Brain microvascular endothelial cell (primary cell): ENCODE data around the gene PALM.

ENCODE experiments used
- DNase-seq: peaks from one replicate; pipeline ENCODE4 v3.0.0-alpha.2; 2020
- H3K27ac ChIP-seq: fragments of 250-450 bp; sonication (Bioruptor Pico); 2 replicates; pipeline ENCODE4 v1.5.1; 2020; ENCODE audit warnings: mild to moderate bottlenecking, moderate library complexity
- H3K27me3 ChIP-seq: fragments of 250-450 bp; sonication (Bioruptor Pico); replicated peaks from 2 replicates; pipeline ENCODE4 v1.5.1; 2020; ENCODE audit warnings: mild to moderate bottlenecking
- H3K36me3 ChIP-seq: fragments of 250-450 bp; sonication (Bioruptor Pico); replicated peaks from 2 replicates; pipeline ENCODE4 v1.5.1; 2020; ENCODE audit warnings: mild to moderate bottlenecking
- H3K4me3 ChIP-seq: 2 replicates; pipeline ENCODE4 v1.5.1; 2011; ENCODE audit warnings: low read depth, mild to moderate bottlenecking, control low read depth, low read length, moderate library complexity
- CTCF ChIP-seq: IDR thresholded peaks from 2 replicates; pipeline ENCODE4 v1.5.1; 2011; ENCODE audit warnings: low read depth, mild to moderate bottlenecking, moderate library complexity, low read length, control low read depth, inconsistent platforms; ENCODE audit errors: missing control alignments
- in situ Hi-C: cut with HindIII; loops from 2 replicates; pipeline ENCODE4 v1.10.0; 2017; ENCODE audit warnings: low sequenced_read_pairs, low pct_ligation_motif_present

The PALM gene

DNA sequence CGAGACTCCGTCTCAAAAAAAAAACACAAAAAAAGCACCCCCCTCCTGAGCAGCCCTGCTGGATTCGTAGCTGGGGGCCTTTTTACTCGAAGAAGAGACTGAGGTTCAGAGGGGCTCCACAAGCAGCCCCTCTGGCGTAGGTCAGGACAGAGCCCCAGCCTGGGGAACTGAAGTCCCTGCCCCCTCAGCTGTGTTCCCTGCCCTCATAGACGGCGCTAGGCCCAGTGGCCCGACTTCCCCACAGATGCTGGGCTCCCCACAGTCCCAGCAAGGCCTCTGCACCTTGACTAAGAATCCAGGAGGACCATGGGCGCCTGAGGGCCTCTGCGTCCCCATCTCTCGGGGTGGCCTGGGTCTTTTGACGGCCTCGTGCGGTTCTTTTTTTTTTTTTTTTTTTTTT, 41.1 kb downstream of the PALM start:
- TF ChIP-seq CTCF: no peak
- no peaks in the 10 kb centered on the region for H3K27me3 ChIP-seq
- in situ Hi-C loops: no loop called here
- no peak overlapping the region for H3K27ac ChIP-seq
- DNase-seq: no peak
- H3K36me3 ChIP-seq: no peaks in the 10 kb centered on the region
- no peak overlapping the region for H3K4me3 ChIP-seq

DNA sequence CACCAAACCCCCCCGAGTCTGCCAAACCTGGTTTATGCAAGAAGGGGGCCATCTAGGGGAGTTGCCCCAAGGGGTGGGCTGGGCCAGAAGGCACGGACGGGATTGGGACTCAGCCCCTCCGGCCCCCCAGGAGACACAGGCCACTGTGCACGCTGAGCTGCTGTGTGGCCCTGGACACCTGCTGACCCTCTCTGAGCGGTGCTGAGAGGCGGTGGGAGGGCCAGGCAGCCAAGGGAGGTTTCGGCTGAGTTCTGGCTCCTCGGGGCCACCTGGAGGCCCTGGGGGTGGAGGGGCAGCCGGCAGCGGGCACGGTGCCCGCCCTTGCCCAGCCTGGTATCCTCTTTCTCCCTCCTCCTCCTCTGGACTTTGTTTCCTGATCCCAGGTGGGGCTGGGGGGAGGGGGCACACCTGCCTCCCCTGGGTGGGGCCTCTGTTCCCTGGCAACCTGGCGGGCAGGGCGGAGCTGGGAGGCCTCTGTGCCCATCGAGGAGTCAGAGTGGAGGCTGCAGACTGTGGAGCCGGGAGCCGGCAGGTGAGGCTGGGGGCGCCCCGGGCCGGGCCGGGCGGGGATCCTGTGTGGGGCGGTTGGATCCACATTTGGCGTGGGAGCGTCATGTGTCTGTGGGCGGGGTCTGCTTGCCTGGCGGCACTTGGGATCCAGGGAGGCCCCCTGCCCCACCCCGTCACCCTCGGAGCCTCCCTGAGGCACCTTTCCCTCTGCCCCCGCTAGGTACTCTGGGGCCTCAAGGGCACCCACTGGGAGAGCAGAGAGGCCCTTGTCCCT, 42.1 kb downstream of the PALM start, which contains the start of gene MISP:
Gene MISP (plus strand): TSS at position 473 of the 784 bp plus-strand sequence. CDS start 5,835 bp downstream, outside the sequence.
- in situ Hi-C loops: no loop called here
- Histone ChIP-seq H3K36me3 (no peaks in the 10 kb centered on the region), H3K4me3 (no peak within 1 kb of the TSS), H3K27me3 (no peaks in the 10 kb centered on the region), H3K27ac (peak within 1 kb of the TSS; percentile 97)
- no peak for DNase-seq
- TF ChIP-seq CTCF: no peak

- TF ChIP-seq CTCF: no peak
- Histone ChIP-seq H3K27ac (peak overlapping the region; percentile 97), H3K27me3 (no peaks in the 10 kb centered on the region), H3K4me3 (no peak overlapping the region), H3K36me3 (no peaks in the 10 kb centered on the region)
- peak; percentile 85 for DNase-seq
- in situ Hi-C loops: no loop called here
These were observed 43.0 kb downstream of the PALM start for GRCh38 chr19:751501-752341.

GRCh38 chr19:752652-753517, 44.1 kb downstream of the PALM start:
- in situ Hi-C loops: no loop called here
- Histone ChIP-seq H3K4me3 (no peak overlapping the region), H3K36me3 (no peaks in the 10 kb centered on the region), H3K27me3 (no peaks in the 10 kb centered on the region), H3K27ac (peak overlapping the region; percentile 97)
- peak; percentile 84 for DNase-seq
- no peak for TF ChIP-seq CTCF

GRCh38 chr19:754530-754929, 45.8 kb downstream of the PALM start:
- TF ChIP-seq CTCF: no peak
- no peaks in the 10 kb centered on the region for H3K27me3 ChIP-seq
- no peaks in the 10 kb centered on the region for H3K36me3 ChIP-seq
- no peak for DNase-seq
- in situ Hi-C loops: no loop called here
- no peak overlapping the region for H3K4me3 ChIP-seq
- no peak overlapping the region for H3K27ac ChIP-seq
